Adrenal gland (tissue), 5 donors: ENCODE measurements around the gene GPRC6A.
"Not testable (repeated sequence)": the region's sequence is repeated elsewhere in the genome, so short reads cannot be mapped to it uniquely, and the experiment has no call there.

Source experiments
- POLR2A ChIP-seq, 2 donors: fragments of 450-650 bp; IDR thresholded peaks; one replicate each; pipeline ENCODE4 v1.6.1; 2017; ENCODE audit warnings: antibody characterized with exemption in 2 of 2, mild to moderate bottlenecking in 2 of 2, moderate library complexity in 1 of 2
- TF ChIP-seq, protein P1 (sequence below), 6 experiments: fragments of 450-650 bp in 4 of 6; fragments of 200-600 bp in 2 of 6; sonication (generic) in 1 of 6; IDR thresholded peaks; 1 replicate in 5 of 6; 2 replicates in 1 of 6; pipeline versions ENCODE4 v1.5.1 to v1.8.0; 2016 to 2021; ENCODE audit warnings: antibody characterized with exemption in 6 of 6, mild to moderate bottlenecking in 2 of 6, moderate library complexity in 1 of 6
- donor health status: DM: no; HTN: no; CAD: no.

DNA sequence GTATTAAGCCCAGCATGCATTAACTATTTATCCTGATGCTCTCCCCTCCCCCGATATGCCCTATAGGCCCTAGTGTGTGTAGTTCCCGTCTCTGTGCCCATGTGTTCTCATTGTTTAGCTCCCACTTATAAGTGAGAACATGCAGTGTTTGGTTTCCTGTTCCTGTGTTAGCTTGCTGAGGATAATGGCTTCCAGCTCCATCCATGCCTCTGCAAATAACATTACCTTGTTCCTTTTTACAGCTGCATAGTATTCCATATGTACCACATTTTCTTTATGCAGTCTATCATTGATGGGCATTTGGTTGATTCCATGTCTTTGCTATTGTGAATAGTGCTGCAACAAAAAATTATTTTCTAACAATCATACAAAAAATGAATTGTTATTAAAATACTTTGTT, 5.6 kb upstream of the GPRC6A start:
- TF ChIP-seq, protein P1, sequence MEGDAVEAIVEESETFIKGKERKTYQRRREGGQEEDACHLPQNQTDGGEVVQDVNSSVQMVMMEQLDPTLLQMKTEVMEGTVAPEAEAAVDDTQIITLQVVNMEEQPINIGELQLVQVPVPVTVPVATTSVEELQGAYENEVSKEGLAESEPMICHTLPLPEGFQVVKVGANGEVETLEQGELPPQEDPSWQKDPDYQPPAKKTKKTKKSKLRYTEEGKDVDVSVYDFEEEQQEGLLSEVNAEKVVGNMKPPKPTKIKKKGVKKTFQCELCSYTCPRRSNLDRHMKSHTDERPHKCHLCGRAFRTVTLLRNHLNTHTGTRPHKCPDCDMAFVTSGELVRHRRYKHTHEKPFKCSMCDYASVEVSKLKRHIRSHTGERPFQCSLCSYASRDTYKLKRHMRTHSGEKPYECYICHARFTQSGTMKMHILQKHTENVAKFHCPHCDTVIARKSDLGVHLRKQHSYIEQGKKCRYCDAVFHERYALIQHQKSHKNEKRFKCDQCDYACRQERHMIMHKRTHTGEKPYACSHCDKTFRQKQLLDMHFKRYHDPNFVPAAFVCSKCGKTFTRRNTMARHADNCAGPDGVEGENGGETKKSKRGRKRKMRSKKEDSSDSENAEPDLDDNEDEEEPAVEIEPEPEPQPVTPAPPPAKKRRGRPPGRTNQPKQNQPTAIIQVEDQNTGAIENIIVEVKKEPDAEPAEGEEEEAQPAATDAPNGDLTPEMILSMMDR (IDR thresholded peaks at IDR 0.05): not testable (repeated sequence)
- not testable (repeated sequence) for TF ChIP-seq POLR2A (IDR thresholded peaks at IDR 0.05)
